Smooth muscle cell (in vitro differentiated cells): Measurements from ENCODE around the gene ERICH6B. TPM values are rescaled to one million over a fixed set of nuclear protein-coding genes. Genes with fewer than 3 reads are reported as not detected.

Experiments
- DNase-seq: peaks from one replicate; lab custom pipeline; 2025; ENCODE audit not compliant: unreplicated experiment; lab: John Stamatoyannopoulos, UW
- H2AFZ ChIP-seq: fragments of 200-600 bp; sonication (generic); 2 replicates; pipeline ENCODE4 v1.6.0; 2016; ENCODE audit warnings: antibody characterized with exemption, low read depth, mild to moderate bottlenecking
- H3F3A ChIP-seq: fragments of 200-600 bp; sonication (generic); 2 replicates; pipeline ENCODE4 v1.6.0; 2017; ENCODE audit warnings: antibody characterized with exemption, low read depth
- H3K27ac ChIP-seq: fragments of 200-600 bp; sonication (generic); 2 replicates; pipeline ENCODE4 v1.5.1; 2016; ENCODE audit warnings: low read depth, mild to moderate bottlenecking
- H3K27me3 ChIP-seq: fragments of 200-600 bp; sonication (generic); 2 replicates; pipeline ENCODE4 v1.6.1; 2016; ENCODE audit warnings: low read depth, mild to moderate bottlenecking
- H3K36me3 ChIP-seq: fragments of 200-600 bp; sonication (generic); 2 replicates; pipeline ENCODE4 v1.5.1; 2016; ENCODE audit warnings: low read depth
- H3K4me1 ChIP-seq: fragments of 200-600 bp; sonication (generic); 2 replicates; pipeline ENCODE4 v1.5.1; 2016; ENCODE audit warnings: low read depth
- H3K4me2 ChIP-seq: fragments of 200-600 bp; sonication (generic); 2 replicates; pipeline ENCODE4 v1.6.0; 2016; ENCODE audit warnings: mild to moderate bottlenecking
- H3K4me3 ChIP-seq: fragments of 200-600 bp; sonication (generic); 2 replicates; pipeline ENCODE4 v1.5.1; 2016; ENCODE audit warnings: mild to moderate bottlenecking
- H3K79me2 ChIP-seq: fragments of 200-600 bp; sonication (generic); 2 replicates; pipeline ENCODE4 v1.6.0; 2016; ENCODE audit warnings: low read depth, mild to moderate bottlenecking
- H3K9ac ChIP-seq: fragments of 200-600 bp; sonication (generic); 2 replicates; pipeline ENCODE4 v1.6.0; 2016; ENCODE audit warnings: low read depth
- H3K9me3 ChIP-seq: fragments of 200-600 bp; sonication (generic); replicated peaks from 2 replicates; pipeline ENCODE4 v1.5.1; 2016; ENCODE audit warnings: low read depth
- H4K20me1 ChIP-seq: fragments of 200-600 bp; sonication (generic); 2 replicates; pipeline ENCODE4 v1.6.0; 2016; ENCODE audit warnings: low read depth
- WGBS: methylation state at CpG from one replicate; pipeline ENCODE4 v1.1.7; 2016; ENCODE audit warnings: low lambda C conversion rate; 5-methylcytosine and 5-hydroxymethylcytosine counted together
- polyA plus RNA-seq: library from polyadenylated mRNA; unstranded; fragments of >200 nt; fragmentation: Nextera tagmentation; extraction: Ambion mirVana; gene quantifications from 2 replicates; pipeline ENCODE4 v1.2.1, GENCODE V29; 2016
- total RNA-seq: library from RNA; depleted of rRNA; stranded (reverse); fragments of >200 nt; gene quantifications from 2 replicates; pipeline ENCODE4 v1.2.3, GENCODE V29; 2014
- TF ChIP-seq, protein P1 (sequence below): fragments of 200-600 bp; sonication (generic); IDR thresholded peaks from 2 replicates; pipeline ENCODE4 v1.5.1; 2017; ENCODE audit warnings: borderline replicate concordance, mild to moderate bottlenecking, antibody characterized with exemption; ENCODE audit not compliant: insufficient read depth, poor library complexity, severe bottlenecking

The ERICH6B gene
- total and polyA plus RNA-seq, 2 experiments from 2014 or later: 0.33 TPM; not detected in 1

DNA sequence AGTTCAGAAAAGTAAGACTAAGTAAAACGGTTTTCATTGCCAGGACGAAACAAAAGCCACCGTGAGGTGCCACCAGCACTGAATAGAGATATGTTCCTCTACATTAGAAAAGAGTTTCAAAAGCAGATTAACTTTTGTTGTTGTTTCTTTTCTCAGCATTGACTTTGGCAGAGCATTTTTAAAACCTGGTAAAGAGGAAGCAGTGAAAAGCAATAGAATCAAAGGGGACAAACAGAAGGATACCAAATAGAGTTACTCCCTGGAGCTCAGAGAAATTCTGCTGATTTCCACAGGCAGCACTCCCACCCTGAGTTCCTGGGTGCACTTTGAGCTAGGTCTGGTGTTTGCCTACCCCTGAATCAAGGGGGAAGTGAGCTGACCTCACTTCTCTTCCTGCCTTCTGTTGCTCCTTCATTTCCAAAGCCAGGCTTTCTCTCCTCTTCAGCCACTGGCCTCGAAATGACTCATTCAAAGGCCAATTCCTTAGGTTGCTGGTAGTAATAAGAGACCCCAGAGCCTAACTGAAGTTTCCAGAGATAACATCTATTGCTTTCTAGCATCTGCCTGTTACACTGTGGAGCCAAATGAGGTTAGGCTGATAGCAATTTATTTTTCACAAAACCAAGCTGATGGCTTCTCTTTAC lies 11.3 kb upstream of the ERICH6B start:
- TF ChIP-seq, protein P1, sequence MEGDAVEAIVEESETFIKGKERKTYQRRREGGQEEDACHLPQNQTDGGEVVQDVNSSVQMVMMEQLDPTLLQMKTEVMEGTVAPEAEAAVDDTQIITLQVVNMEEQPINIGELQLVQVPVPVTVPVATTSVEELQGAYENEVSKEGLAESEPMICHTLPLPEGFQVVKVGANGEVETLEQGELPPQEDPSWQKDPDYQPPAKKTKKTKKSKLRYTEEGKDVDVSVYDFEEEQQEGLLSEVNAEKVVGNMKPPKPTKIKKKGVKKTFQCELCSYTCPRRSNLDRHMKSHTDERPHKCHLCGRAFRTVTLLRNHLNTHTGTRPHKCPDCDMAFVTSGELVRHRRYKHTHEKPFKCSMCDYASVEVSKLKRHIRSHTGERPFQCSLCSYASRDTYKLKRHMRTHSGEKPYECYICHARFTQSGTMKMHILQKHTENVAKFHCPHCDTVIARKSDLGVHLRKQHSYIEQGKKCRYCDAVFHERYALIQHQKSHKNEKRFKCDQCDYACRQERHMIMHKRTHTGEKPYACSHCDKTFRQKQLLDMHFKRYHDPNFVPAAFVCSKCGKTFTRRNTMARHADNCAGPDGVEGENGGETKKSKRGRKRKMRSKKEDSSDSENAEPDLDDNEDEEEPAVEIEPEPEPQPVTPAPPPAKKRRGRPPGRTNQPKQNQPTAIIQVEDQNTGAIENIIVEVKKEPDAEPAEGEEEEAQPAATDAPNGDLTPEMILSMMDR: no peak
- no peak overlapping the region for H3K4me3 ChIP-seq
- H3K36me3 ChIP-seq: no peaks in the 10 kb centered on the region
- H3K79me2 ChIP-seq: no peaks in the 10 kb centered on the region
- H3K9ac ChIP-seq: no peak overlapping the region
- peaks cover 42% of the 10 kb centered on the region for H3K27me3 ChIP-seq
- DNase-seq: no peak
- no peak overlapping the region for H3K4me2 ChIP-seq
- no peak overlapping the region for H3K27ac ChIP-seq
- no peaks in the 10 kb centered on the region for H3F3A ChIP-seq
- no peaks in the 10 kb centered on the region for H3K9me3 ChIP-seq
- 44% methylated on average over 4 of the region's 4 CpGs for WGBS
- no peaks in the 10 kb centered on the region for H4K20me1 ChIP-seq
- H3K4me1 ChIP-seq: no peaks in the 10 kb centered on the region
- no peak overlapping the region for H2AFZ ChIP-seq

- Histone ChIP-seq H3K9ac (no peak overlapping the region), H3K4me2 (no peak overlapping the region), H3K36me3 (no peaks in the 10 kb centered on the region), H2AFZ (no peak overlapping the region), H3K4me1 (no peaks in the 10 kb centered on the region), H3K79me2 (no peaks in the 10 kb centered on the region), H3K27me3 (peaks cover 54% of the 10 kb centered on the region), H3K27ac (no peak overlapping the region), H3F3A (no peaks in the 10 kb centered on the region), H4K20me1 (no peaks in the 10 kb centered on the region), H3K9me3 (no peaks in the 10 kb centered on the region), H3K4me3 (no peak overlapping the region)
- 42% methylated on average over 5 of the region's 5 CpGs for WGBS
- DNase-seq: no peak
- TF ChIP-seq, protein P1: peak; percentile 55
Measured at GRCh38 chr13:45623516-45624090, 8.1 kb upstream of the ERICH6B start.

DNA sequence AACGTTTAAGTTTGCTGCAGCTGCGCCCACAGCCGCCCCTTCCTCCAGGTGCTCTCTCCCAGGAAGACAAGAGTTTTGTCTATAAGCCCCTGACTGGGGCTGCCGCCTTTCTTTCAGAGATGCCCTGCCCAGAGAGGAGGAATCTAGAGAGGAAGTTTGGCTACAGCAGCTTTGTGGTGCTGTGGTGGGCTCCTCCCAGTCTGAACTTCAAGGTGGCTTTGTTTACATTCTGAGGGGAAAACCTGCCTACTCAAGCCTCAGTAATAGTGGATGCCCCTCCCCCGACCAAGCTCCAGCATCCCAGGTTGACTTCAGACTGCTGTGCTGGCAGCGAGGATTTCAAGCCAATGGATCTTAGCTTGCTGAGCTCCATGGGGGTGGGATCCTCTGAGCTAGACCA lies 6.4 kb upstream of the ERICH6B start:
- TF ChIP-seq, protein P1: no peak
- 32% methylated on average over 6 of the region's 6 CpGs for whole genome bisulfite sequencing
- Histone ChIP-seq H3K36me3 (no peaks in the 10 kb centered on the region), H3K4me2 (no peak overlapping the region), H3K4me1 (no peaks in the 10 kb centered on the region), H3K4me3 (no peak overlapping the region), H3K9me3 (no peaks in the 10 kb centered on the region), H3K27ac (no peak overlapping the region), H3K27me3 (peaks cover 65% of the 10 kb centered on the region), H4K20me1 (no peaks in the 10 kb centered on the region), H3K9ac (no peak overlapping the region), H3K79me2 (no peaks in the 10 kb centered on the region), H2AFZ (no peak overlapping the region), H3F3A (no peaks in the 10 kb centered on the region)
- DNase-seq: no peak

DNA sequence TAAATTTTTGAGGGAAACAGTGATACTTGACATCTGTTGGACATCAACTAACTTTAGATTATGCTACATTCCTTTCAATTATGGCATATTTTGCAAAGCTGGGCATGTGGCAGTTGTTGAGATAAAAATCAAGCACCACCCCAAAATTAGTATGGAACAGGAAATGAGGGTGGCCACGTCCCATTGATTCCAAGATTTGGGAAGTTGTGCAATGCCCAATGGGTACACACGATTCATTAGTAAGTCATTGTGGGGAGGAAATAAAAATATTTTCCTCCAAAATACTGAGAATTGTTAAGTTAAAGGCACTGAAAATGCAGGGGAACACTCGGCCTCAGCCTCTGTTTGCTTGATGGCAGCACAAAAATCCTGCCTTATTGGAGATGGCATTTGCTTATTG lies 7.6 kb downstream of the ERICH6B start:
- Histone ChIP-seq H3K9ac (no peak overlapping the region), H3F3A (no peaks in the 10 kb centered on the region), H3K27ac (no peak overlapping the region), H3K36me3 (no peaks in the 10 kb centered on the region), H3K4me3 (no peak overlapping the region), H3K4me2 (no peak overlapping the region), H3K79me2 (no peaks in the 10 kb centered on the region), H3K27me3 (peaks cover 26% of the 10 kb centered on the region), H4K20me1 (no peaks in the 10 kb centered on the region), H3K9me3 (no peaks in the 10 kb centered on the region), H2AFZ (no peak overlapping the region), H3K4me1 (no peaks in the 10 kb centered on the region)
- DNase-seq: no peak
- 84% methylated on average over 3 of the region's 3 CpGs for WGBS
- TF ChIP-seq, protein P1: no peak
